ENCODE measurements around the gene DNASE2B.

GRCh38 chr1:84367219-84367618 is 31.1 kb upstream of the DNASE2B start:
- no peak for TF ChIP-seq CTCF (IDR thresholded peaks at IDR 0.05)
- no peak for TF ChIP-seq POLR2A (IDR thresholded peaks at IDR 0.05)
